Measurements from ENCODE around the gene EEF1AKMT1.

Gene EEF1AKMT1

DNA sequence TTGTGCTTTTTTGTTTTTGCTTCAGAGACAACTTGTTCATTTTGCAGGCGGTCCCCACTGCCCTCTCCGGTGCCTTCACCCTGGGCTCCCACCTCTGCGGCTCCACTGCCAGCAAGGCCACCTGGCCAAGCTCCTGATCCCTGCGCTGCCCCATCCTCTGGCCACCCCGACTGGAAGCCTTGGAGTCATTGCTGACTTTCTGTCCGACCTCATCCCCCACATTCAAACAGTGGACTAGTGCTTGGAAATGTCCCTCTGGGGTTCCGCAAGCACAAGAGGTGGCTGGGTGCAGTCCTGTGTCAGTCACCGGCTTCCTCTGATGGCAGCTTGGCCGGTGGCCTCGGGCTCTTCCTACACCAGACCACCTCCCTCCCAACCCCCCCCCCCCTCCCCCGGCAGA is 53.3 kb downstream of the EEF1AKMT1 start:
- no peak overlapping the region for H3K4me3 ChIP-seq (ENCODE audit: low read depth, low read length)
- TF ChIP-seq, protein P1, sequence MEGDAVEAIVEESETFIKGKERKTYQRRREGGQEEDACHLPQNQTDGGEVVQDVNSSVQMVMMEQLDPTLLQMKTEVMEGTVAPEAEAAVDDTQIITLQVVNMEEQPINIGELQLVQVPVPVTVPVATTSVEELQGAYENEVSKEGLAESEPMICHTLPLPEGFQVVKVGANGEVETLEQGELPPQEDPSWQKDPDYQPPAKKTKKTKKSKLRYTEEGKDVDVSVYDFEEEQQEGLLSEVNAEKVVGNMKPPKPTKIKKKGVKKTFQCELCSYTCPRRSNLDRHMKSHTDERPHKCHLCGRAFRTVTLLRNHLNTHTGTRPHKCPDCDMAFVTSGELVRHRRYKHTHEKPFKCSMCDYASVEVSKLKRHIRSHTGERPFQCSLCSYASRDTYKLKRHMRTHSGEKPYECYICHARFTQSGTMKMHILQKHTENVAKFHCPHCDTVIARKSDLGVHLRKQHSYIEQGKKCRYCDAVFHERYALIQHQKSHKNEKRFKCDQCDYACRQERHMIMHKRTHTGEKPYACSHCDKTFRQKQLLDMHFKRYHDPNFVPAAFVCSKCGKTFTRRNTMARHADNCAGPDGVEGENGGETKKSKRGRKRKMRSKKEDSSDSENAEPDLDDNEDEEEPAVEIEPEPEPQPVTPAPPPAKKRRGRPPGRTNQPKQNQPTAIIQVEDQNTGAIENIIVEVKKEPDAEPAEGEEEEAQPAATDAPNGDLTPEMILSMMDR (conservative IDR thresholded peaks at IDR 0.05; ENCODE audit: low read depth, low read length) = no peak
- DNase-seq (ENCODE audit: low read depth) = no peak

DNA sequence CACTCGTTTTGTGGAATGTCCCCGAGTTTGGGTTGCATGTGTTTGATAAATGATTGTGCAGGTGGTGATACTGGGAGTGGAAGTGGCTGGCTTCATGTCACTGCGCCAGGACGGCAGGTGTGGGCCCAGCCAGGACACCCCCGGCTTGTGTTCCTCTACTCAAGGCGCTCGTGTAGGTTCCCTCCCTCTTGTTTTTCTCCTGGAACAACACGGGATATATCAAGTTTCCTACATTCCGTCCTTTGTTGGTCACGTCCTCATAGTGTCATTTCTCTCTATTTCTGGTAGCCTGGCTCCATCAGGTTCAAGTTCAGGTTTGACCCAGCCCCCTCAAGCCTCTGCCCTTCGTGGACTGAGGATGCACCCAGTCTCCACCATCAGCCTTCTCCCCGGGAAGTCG is 54.0 kb downstream of the EEF1AKMT1 start:
- H3K4me3 ChIP-seq (ENCODE audit: low read depth, low read length) = no peak overlapping the region
- TF ChIP-seq, protein P1 (conservative IDR thresholded peaks at IDR 0.05; ENCODE audit: low read depth, low read length) = no peak
- no peak for DNase-seq (ENCODE audit: low read depth)

DNA sequence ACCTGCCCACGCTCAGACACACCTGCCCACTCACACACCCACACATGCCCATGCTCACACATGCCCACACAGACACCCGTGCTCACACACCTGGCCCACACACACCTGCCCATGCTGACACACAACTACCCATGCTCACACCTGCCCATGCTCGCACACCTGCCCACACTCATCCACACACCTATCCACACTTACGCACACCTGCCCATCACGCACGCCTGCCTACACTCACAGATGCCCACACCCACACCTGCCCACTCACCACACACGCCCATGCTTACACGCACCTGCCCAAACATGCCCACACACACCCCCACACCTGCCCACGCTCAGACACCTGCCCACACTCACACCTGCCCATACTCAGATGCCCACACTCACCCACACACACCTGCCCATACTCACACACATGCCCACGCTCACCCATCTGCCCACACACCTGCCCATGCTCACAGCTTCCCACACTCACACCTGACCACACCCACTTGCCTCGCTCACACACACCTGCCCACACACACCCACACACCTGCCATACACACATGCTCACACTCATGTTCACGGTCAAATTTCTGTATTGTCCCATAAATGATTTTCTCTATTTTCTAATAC is 54.7 kb downstream of the EEF1AKMT1 start:
- no peak overlapping the region for H3K4me3 ChIP-seq (ENCODE audit: low read depth, low read length)
- TF ChIP-seq, protein P1 (conservative IDR thresholded peaks at IDR 0.05; ENCODE audit: low read depth, low read length) = no peak
- DNase-seq (ENCODE audit: low read depth) = no peak

DNA sequence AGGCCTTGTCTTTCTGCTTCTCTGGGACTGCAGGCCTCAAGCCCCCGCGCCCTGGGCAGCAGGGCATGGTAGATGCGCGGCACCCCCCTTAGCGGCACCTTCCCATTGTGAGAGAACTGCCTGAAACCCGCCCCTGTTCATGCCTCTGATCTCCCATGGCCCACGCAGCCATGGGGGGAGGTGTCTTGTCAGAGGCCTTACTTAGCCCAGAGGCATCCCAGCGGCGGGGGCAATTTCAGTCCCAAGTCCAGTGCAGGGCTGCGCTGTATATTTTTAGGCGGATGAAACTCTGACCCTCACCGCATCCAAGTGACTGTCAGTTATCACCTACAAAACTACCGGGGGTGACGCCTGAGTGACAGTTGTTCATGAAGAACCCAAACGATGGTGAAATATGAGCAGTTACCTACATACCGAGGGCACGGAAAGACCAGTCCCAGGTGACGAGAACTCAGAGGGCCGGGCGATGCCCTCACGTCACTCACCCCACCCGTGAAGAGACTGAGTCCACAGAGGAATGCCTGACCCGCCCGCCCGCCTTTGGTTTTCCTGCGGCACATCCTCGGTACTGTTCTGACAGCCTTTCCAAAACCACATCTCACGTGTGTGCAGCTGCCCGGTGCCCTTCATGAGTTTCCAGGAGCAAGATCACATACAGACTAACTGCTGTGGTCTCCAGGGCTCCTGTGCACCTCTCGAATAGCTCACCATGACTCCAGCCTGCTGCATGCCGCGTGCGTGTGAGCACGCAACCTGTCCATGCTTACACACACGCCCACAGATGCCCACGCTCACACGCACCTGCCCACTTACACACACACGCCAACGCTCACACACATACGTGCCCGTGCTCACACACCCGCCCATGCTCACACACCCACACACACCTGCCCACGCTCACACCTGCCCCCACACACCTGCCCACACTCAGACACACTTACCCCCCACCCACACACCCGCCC is 55.9 kb downstream of the EEF1AKMT1 start:
- TF ChIP-seq, protein P1 (conservative IDR thresholded peaks at IDR 0.05; ENCODE audit: low read depth, low read length) = no peak
- no peak overlapping the region for H3K4me3 ChIP-seq (ENCODE audit: low read depth, low read length)
- no peak for DNase-seq (ENCODE audit: low read depth)

DNA sequence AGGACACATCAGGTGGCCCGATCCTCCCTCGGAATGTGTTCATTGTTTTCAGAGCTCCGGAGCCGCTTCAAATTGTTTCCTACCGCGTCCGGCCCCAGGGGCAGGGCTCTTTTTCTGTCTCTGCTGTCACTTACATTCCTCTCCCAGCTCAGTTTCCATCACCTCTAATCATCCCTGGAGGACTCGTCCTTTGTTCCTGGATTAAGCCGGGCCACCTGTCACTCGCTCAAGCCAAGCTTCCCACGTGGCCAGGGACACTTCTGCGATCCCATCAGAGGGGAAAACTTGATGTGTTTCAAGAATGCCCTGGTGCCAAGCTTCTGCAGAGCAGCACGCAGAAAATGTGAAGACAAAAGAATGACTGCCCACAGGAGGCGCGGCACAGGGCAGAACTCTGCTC is 56.8 kb downstream of the EEF1AKMT1 start:
- TF ChIP-seq, protein P1 (conservative IDR thresholded peaks at IDR 0.05; ENCODE audit: low read depth, low read length) = no peak
- DNase-seq (ENCODE audit: low read depth) = no peak
- H3K4me3 ChIP-seq (ENCODE audit: low read depth, low read length) = no peak overlapping the region

DNA sequence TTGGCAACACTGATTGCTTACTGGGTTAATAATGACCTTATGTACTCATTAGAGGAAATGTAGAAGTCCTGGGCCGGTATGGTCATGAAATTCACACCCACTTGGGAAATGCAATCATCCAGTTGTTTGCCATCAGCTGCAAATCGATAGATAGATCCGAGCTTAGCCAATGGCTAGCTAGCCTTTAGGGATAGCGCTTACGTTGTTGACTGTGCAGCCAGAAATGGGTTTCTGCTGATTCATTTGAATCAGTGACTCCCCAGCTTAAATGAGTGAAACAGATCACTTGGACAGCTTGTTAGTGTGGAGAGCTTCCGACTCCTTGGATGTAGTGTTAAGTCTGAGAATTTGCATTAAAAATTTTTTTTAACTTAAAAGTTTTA is 58.4 kb downstream of the EEF1AKMT1 start:
- TF ChIP-seq, protein P1 (conservative IDR thresholded peaks at IDR 0.05; ENCODE audit: low read depth, low read length) = no peak
- DNase-seq (ENCODE audit: low read depth) = no peak
- H3K4me3 ChIP-seq (ENCODE audit: low read depth, low read length) = no peak overlapping the region
